Smooth muscle cell (in vitro differentiated cells): ENCODE results near the gene GGCX. TPM values are rescaled to one million over a fixed set of nuclear protein-coding genes. Genes with fewer than 3 reads are reported as not detected.

Experiments used
- DNase-seq: peaks from one replicate; lab custom pipeline; 2025; ENCODE audit not compliant: unreplicated experiment; lab: John Stamatoyannopoulos, UW
- H2AFZ ChIP-seq: fragments of 200-600 bp; sonication (generic); 2 replicates; pipeline ENCODE4 v1.6.0; 2016; ENCODE audit warnings: antibody characterized with exemption, low read depth, mild to moderate bottlenecking
- H3F3A ChIP-seq: fragments of 200-600 bp; sonication (generic); 2 replicates; pipeline ENCODE4 v1.6.0; 2017; ENCODE audit warnings: antibody characterized with exemption, low read depth
- H3K27ac ChIP-seq: fragments of 200-600 bp; sonication (generic); 2 replicates; pipeline ENCODE4 v1.5.1; 2016; ENCODE audit warnings: low read depth, mild to moderate bottlenecking
- H3K27me3 ChIP-seq: fragments of 200-600 bp; sonication (generic); 2 replicates; pipeline ENCODE4 v1.6.1; 2016; ENCODE audit warnings: low read depth, mild to moderate bottlenecking
- H3K36me3 ChIP-seq: fragments of 200-600 bp; sonication (generic); 2 replicates; pipeline ENCODE4 v1.5.1; 2016; ENCODE audit warnings: low read depth
- H3K4me1 ChIP-seq: fragments of 200-600 bp; sonication (generic); 2 replicates; pipeline ENCODE4 v1.5.1; 2016; ENCODE audit warnings: low read depth
- H3K4me2 ChIP-seq: fragments of 200-600 bp; sonication (generic); 2 replicates; pipeline ENCODE4 v1.6.0; 2016; ENCODE audit warnings: mild to moderate bottlenecking
- H3K4me3 ChIP-seq: fragments of 200-600 bp; sonication (generic); 2 replicates; pipeline ENCODE4 v1.5.1; 2016; ENCODE audit warnings: mild to moderate bottlenecking
- H3K79me2 ChIP-seq: fragments of 200-600 bp; sonication (generic); 2 replicates; pipeline ENCODE4 v1.6.0; 2016; ENCODE audit warnings: low read depth, mild to moderate bottlenecking
- H3K9ac ChIP-seq: fragments of 200-600 bp; sonication (generic); 2 replicates; pipeline ENCODE4 v1.6.0; 2016; ENCODE audit warnings: low read depth
- H3K9me3 ChIP-seq: fragments of 200-600 bp; sonication (generic); replicated peaks from 2 replicates; pipeline ENCODE4 v1.5.1; 2016; ENCODE audit warnings: low read depth
- H4K20me1 ChIP-seq: fragments of 200-600 bp; sonication (generic); 2 replicates; pipeline ENCODE4 v1.6.0; 2016; ENCODE audit warnings: low read depth
- CTCF ChIP-seq: fragments of 200-600 bp; sonication (generic); IDR thresholded peaks from 2 replicates; pipeline ENCODE4 v1.5.1; 2017; ENCODE audit warnings: borderline replicate concordance, mild to moderate bottlenecking, antibody characterized with exemption; ENCODE audit not compliant: insufficient read depth, poor library complexity, severe bottlenecking
- WGBS: methylation state at CpG from one replicate; pipeline ENCODE4 v1.1.7; 2016; ENCODE audit warnings: low lambda C conversion rate; 5-methylcytosine and 5-hydroxymethylcytosine counted together
- polyA plus RNA-seq: library from polyadenylated mRNA; unstranded; fragments of >200 nt; fragmentation: Nextera tagmentation; extraction: Ambion mirVana; gene quantifications from 2 replicates; pipeline ENCODE4 v1.2.1, GENCODE V29; 2016
- total RNA-seq: library from RNA; depleted of rRNA; stranded (reverse); fragments of >200 nt; gene quantifications from 2 replicates; pipeline ENCODE4 v1.2.3, GENCODE V29; 2014

Gene GGCX
- total and polyA plus RNA-seq, 2 experiments from 2014 or later: 44.5 to 83.2 TPM

- Histone ChIP-seq H3K4me2 (peak overlapping the region; percentile 95), H3K27ac (no peak overlapping the region), H3K9me3 (no peaks in the 10 kb centered on the region), H3K79me2 (peaks cover 19% of the 10 kb centered on the region), H3K4me1 (peaks cover 10% of the 10 kb centered on the region), H3K27me3 (no peaks in the 10 kb centered on the region), H4K20me1 (peaks cover 12% of the 10 kb centered on the region), H3K4me3 (peak overlapping the region; percentile 71), H3K9ac (peak overlapping the region; percentile 65), H3F3A (peaks cover under 1% of the 10 kb centered on the region), H2AFZ (peak overlapping the region; percentile 28), H3K36me3 (no peaks in the 10 kb centered on the region)
- no peak for DNase-seq
- 14% methylated on average over 27 of the region's 36 CpGs for WGBS
- no peak for TF ChIP-seq CTCF
These were observed 40.6 kb upstream of the GGCX start for GRCh38 chr2:85601771-85602475.

GRCh38 chr2:85600951-85601770, 39.9 kb upstream of the GGCX start:
- peaks cover 26% of the 10 kb centered on the region for H3K79me2 ChIP-seq
- no peaks in the 10 kb centered on the region for H3K27me3 ChIP-seq
- no peaks in the 10 kb centered on the region for H3K36me3 ChIP-seq
- peak overlapping the region; percentile 95 for H3K4me2 ChIP-seq
- H3K4me3 ChIP-seq: peak overlapping the region; percentile 71
- H3K4me1 ChIP-seq: peaks cover 14% of the 10 kb centered on the region
- no peaks in the 10 kb centered on the region for H3K9me3 ChIP-seq
- TF ChIP-seq CTCF: no peak
- no peaks in the 10 kb centered on the region for H3F3A ChIP-seq
- DNase-seq: no peak
- no peak overlapping the region for H3K27ac ChIP-seq
- WGBS: 89% methylated on average over 6 of the region's 6 CpGs
- no peak overlapping the region for H2AFZ ChIP-seq
- no peak overlapping the region for H3K9ac ChIP-seq
- peaks cover 19% of the 10 kb centered on the region for H4K20me1 ChIP-seq

- Histone ChIP-seq H4K20me1 (peaks cover 21% of the 10 kb centered on the region), H2AFZ (no peak overlapping the region), H3K4me2 (no peak overlapping the region), H3K27me3 (no peaks in the 10 kb centered on the region), H3K9me3 (no peaks in the 10 kb centered on the region), H3K36me3 (no peaks in the 10 kb centered on the region), H3F3A (no peaks in the 10 kb centered on the region), H3K9ac (no peak overlapping the region), H3K4me1 (peaks cover 14% of the 10 kb centered on the region), H3K79me2 (peaks cover 29% of the 10 kb centered on the region), H3K4me3 (no peak overlapping the region), H3K27ac (no peak overlapping the region)
- no peak for TF ChIP-seq CTCF
- DNase-seq: no peak
- WGBS: 93% methylated on average over 3 of the region's 3 CpGs
These were observed 38.9 kb upstream of the GGCX start for GRCh38 chr2:85600235-85600575.
